Tibial artery (tissue), 4 donors: ENCODE results near the gene C12orf50.

Experiments used
- DNase-seq, 2 donors: peaks; one replicate each; pipeline ENCODE4 v3.0.0-alpha.2; 2019
- H3K27ac ChIP-seq, 2 donors: fragments of 200-600 bp; sonication (generic) in 1 of 2; 1 replicate in 1 of 2; 2 replicates in 1 of 2; pipeline ENCODE4 v1.5.1; 2018 to 2019; ENCODE audit warnings: mild to moderate bottlenecking in 1 of 2
- H3K27me3 ChIP-seq, 2 donors: fragments of 200-600 bp; sonication (generic) in 1 of 2; one replicate each; pipeline versions ENCODE4 v1.5.1 to v1.6.0; 2016 to 2019
- H3K36me3 ChIP-seq, 3 donors: fragments of 200-600 bp; sonication (generic) in 2 of 3; one replicate each; pipeline ENCODE4 v1.5.1; 2016 to 2019; ENCODE audit warnings: mild to moderate bottlenecking in 2 of 3
- H3K4me1 ChIP-seq, 4 donors: fragments of 200-600 bp; sonication (generic) in 2 of 4; 1 replicate in 3 of 4; 2 replicates in 1 of 4; pipeline ENCODE4 v1.5.1; 2016 to 2019
- H3K4me3 ChIP-seq, 2 donors: fragments of 200-600 bp; sonication (generic) in 1 of 2; 1 replicate in 1 of 2; 2 replicates in 1 of 2; pipeline ENCODE4 v1.5.1; 2018 to 2019; ENCODE audit warnings: mild to moderate bottlenecking in 2 of 2
- H3K9me3 ChIP-seq, 3 donors: fragments of 200-600 bp; sonication (generic) in 1 of 3; one replicate each; pipeline ENCODE4 v1.5.1; 2016 to 2019
- intact Hi-C: fragments of 100-400 bp; cut with DNase I; formaldehyde crosslinking; loops from one replicate; pipeline ENCODE4 v1.15.0; 2023; ENCODE audit warnings: low total_unique reads
- TF ChIP-seq, protein P1 (sequence below), 2 experiments: fragments of 200-600 bp in 1 of 2; fragments of 450-650 bp in 1 of 2; IDR thresholded peaks; one replicate each; pipeline ENCODE4 v1.5.1; 2017 to 2019; ENCODE audit warnings: antibody characterized with exemption in 2 of 2, mild to moderate bottlenecking in 1 of 2, moderate library complexity in 1 of 2

Gene C12orf50

GRCh38 chr12:88057994-88058718, 29.0 kb upstream of the C12orf50 start:
- Histone ChIP-seq H3K4me3 (no peak overlapping the region), H3K4me1 (no peaks in the 10 kb centered on the region), H3K27ac (no peak overlapping the region), H3K36me3 (peaks cover 18 to 44% (median 41%) of the 10 kb centered on the region in 3 donors), H3K27me3 (no peaks in the 10 kb centered on the region), H3K9me3 (no peaks in the 10 kb centered on the region)
- intact Hi-C loops, result no loop called here
- DNase-seq, result no peak
- TF ChIP-seq, protein P1, sequence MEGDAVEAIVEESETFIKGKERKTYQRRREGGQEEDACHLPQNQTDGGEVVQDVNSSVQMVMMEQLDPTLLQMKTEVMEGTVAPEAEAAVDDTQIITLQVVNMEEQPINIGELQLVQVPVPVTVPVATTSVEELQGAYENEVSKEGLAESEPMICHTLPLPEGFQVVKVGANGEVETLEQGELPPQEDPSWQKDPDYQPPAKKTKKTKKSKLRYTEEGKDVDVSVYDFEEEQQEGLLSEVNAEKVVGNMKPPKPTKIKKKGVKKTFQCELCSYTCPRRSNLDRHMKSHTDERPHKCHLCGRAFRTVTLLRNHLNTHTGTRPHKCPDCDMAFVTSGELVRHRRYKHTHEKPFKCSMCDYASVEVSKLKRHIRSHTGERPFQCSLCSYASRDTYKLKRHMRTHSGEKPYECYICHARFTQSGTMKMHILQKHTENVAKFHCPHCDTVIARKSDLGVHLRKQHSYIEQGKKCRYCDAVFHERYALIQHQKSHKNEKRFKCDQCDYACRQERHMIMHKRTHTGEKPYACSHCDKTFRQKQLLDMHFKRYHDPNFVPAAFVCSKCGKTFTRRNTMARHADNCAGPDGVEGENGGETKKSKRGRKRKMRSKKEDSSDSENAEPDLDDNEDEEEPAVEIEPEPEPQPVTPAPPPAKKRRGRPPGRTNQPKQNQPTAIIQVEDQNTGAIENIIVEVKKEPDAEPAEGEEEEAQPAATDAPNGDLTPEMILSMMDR (IDR thresholded peaks at IDR 0.05), result no peak

GRCh38 chr12:88056571-88056970, 27.4 kb upstream of the C12orf50 start:
- H3K27me3 ChIP-seq, result no peaks in the 10 kb centered on the region
- no peaks in the 10 kb centered on the region for H3K4me1 ChIP-seq
- TF ChIP-seq, protein P1 (IDR thresholded peaks at IDR 0.05), result no peak
- no peak for DNase-seq
- no peak overlapping the region for H3K4me3 ChIP-seq
- no peak overlapping the region for H3K27ac ChIP-seq
- H3K9me3 ChIP-seq, result no peaks in the 10 kb centered on the region
- peaks cover 14 to 46% (median 41%) of the 10 kb centered on the region in 3 donors for H3K36me3 ChIP-seq
- intact Hi-C loops, result no loop called here

- H3K27ac ChIP-seq, result no peak overlapping the region
- peaks cover 27 to 53% (median 36%) of the 10 kb centered on the region in 3 donors for H3K36me3 ChIP-seq
- TF ChIP-seq, protein P1 (IDR thresholded peaks at IDR 0.05), result peak in 1 of 2 experiments; percentile 20
- H3K4me1 ChIP-seq, result no peaks in the 10 kb centered on the region
- H3K9me3 ChIP-seq, result no peaks in the 10 kb centered on the region
- no peaks in the 10 kb centered on the region for H3K27me3 ChIP-seq
- intact Hi-C loops, result no loop called here
- H3K4me3 ChIP-seq, result no peak overlapping the region
- DNase-seq, result no peak
Observed at GRCh38 chr12:88052686-88053085, 23.5 kb upstream of the C12orf50 start.

- no peak for DNase-seq
- TF ChIP-seq, protein P1 (IDR thresholded peaks at IDR 0.05), result no peak
- Histone ChIP-seq H3K27me3 (no peaks in the 10 kb centered on the region), H3K9me3 (no peaks in the 10 kb centered on the region), H3K36me3 (peaks cover 50 to 56% (median 54%) of the 10 kb centered on the region in 3 donors), H3K4me3 (no peak overlapping the region), H3K4me1 (peaks cover 0 to 6% (median 0%) of the 10 kb centered on the region in 4 donors), H3K27ac (no peak overlapping the region)
- intact Hi-C loops, result no loop called here
Observed at GRCh38 chr12:88044035-88044434, 14.8 kb upstream of the C12orf50 start.

DNA sequence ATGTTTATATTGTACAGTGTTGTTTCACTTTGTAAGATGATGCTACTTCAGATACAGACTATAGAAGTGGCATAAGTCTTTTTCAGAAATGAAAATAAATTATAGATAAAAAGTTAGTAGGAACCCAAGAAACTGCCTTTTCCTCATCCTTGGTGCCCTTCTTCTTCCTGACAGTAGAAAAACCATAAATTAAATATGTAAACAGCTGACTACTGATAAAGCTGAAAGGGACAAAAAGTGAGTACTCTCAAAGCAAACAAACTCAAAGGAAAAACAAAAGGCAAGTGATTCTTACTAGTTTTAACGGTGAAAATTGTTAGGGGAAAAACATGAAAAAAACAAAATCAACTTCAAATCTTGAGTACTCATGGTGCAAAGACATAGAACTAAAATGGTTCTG, 8.6 kb upstream of the C12orf50 start:
- Histone ChIP-seq H3K9me3 (no peaks in the 10 kb centered on the region), H3K4me3 (no peak overlapping the region), H3K27me3 (no peaks in the 10 kb centered on the region), H3K36me3 (no peaks in the 10 kb centered on the region), H3K4me1 (peaks cover 0 to 45% (median 8%) of the 10 kb centered on the region in 4 donors), H3K27ac (no peak overlapping the region)
- DNase-seq, result no peak
- TF ChIP-seq, protein P1 (IDR thresholded peaks at IDR 0.05), result no peak
- intact Hi-C loops, result no loop called here
